HG02870 (cell line): ENCODE measurements around the gene TMEM247.
"Not testable (repeated sequence)": the region's sequence is repeated elsewhere in the genome, so short reads cannot be mapped to it uniquely, and the experiment has no call there.

Experiments
- ATAC-seq: cut with Tn5 transposase; IDR thresholded peaks from one replicate; pipeline ENCODE4 v1.9.1; 2021; ENCODE audit warnings: mild to moderate bottlenecking, moderate library complexity; ENCODE audit not compliant: unreplicated experiment

The TMEM247 gene

GRCh38 chr2:46458763-46459500, 20.4 kb upstream of the TMEM247 start:
- ATAC-seq: no peak

GRCh38 chr2:46459694-46460093, 19.7 kb upstream of the TMEM247 start:
- no peak for ATAC-seq

GRCh38 chr2:46460241-46460921, 19.0 kb upstream of the TMEM247 start:
- ATAC-seq: no peak

- ATAC-seq: no peak
These were observed 18.2 kb upstream of the TMEM247 start for GRCh38 chr2:46461011-46461674.

GRCh38 chr2:46461709-46462171, 17.6 kb upstream of the TMEM247 start:
- no peak for ATAC-seq

- no peak for ATAC-seq
These were observed 16.4 kb upstream of the TMEM247 start for GRCh38 chr2:46462936-46463335.

GRCh38 chr2:46469116-46469515, 10.2 kb upstream of the TMEM247 start:
- no peak for ATAC-seq

- ATAC-seq: no peak
These were observed 9.7 kb upstream of the TMEM247 start for GRCh38 chr2:46469700-46470099.

- no peak for ATAC-seq
These were observed 9.2 kb upstream of the TMEM247 start for GRCh38 chr2:46470114-46470628.

GRCh38 chr2:46471019-46471583, 8.3 kb upstream of the TMEM247 start:
- ATAC-seq: no peak

GRCh38 chr2:46471697-46472096, 7.7 kb upstream of the TMEM247 start:
- no peak for ATAC-seq

GRCh38 chr2:46472165-46472564, 7.2 kb upstream of the TMEM247 start:
- ATAC-seq: not testable (repeated sequence)

GRCh38 chr2:46477462-46477861, 1.9 kb upstream of the TMEM247 start:
- not testable (repeated sequence) for ATAC-seq

- no peak for ATAC-seq
These were observed 1.4 kb upstream of the TMEM247 start for GRCh38 chr2:46477925-46478324.

GRCh38 chr2:46480562-46480961, 1.2 kb downstream of the TMEM247 start:
- ATAC-seq: no peak

- no peak for ATAC-seq
These were observed 2.1 kb downstream of the TMEM247 start for GRCh38 chr2:46481198-46482193.

GRCh38 chr2:46482490-46482889, 3.1 kb downstream of the TMEM247 start:
- no peak for ATAC-seq

- ATAC-seq: no peak
These were observed 5.6 kb downstream of the TMEM247 start for GRCh38 chr2:46485002-46485401.

GRCh38 chr2:46486436-46486835, 7.1 kb downstream of the TMEM247 start:
- ATAC-seq: no peak
